SJSA1 (cell line): ENCODE measurements around the gene TEX29. TPM values are rescaled to one million over a fixed set of nuclear protein-coding genes. Genes with fewer than 3 reads are reported as not detected.

Experiments used
- DNase-seq, 2 experiments: peaks; one replicate each; pipeline ENCODE4 v3.0.0-alpha.2; 2015 to 2020; ENCODE audit warnings: low spot score in 2 of 2, low read depth in 1 of 2
- H3K27ac ChIP-seq: fragments of 250-450 bp; sonication (Bioruptor Pico); 2 replicates; pipeline ENCODE4 v1.5.1; 2020; ENCODE audit warnings: mild to moderate bottlenecking, moderate library complexity
- H3K27me3 ChIP-seq: fragments of 250-450 bp; sonication (Bioruptor Pico); replicated peaks from 2 replicates; pipeline ENCODE4 v1.5.1; 2020; ENCODE audit warnings: mild to moderate bottlenecking, moderate library complexity
- H3K36me3 ChIP-seq: fragments of 250-450 bp; sonication (Bioruptor Pico); 2 replicates; pipeline ENCODE4 v1.5.1; 2020; ENCODE audit warnings: mild to moderate bottlenecking
- H3K4me1 ChIP-seq: fragments of 250-450 bp; sonication (Bioruptor Pico); replicated peaks from 2 replicates; pipeline ENCODE4 v1.6.1; 2021; ENCODE audit warnings: mild to moderate bottlenecking
- H3K4me3 ChIP-seq: fragments of 250-450 bp; sonication (Bioruptor Pico); 2 replicates; pipeline ENCODE4 v1.5.1; 2020; ENCODE audit warnings: mild to moderate bottlenecking
- H3K9me3 ChIP-seq: fragments of 250-450 bp; sonication (Bioruptor Pico); replicated peaks from 2 replicates; pipeline ENCODE4 v1.5.1; 2020; ENCODE audit warnings: mild to moderate bottlenecking
- total RNA-seq: library from RNA; depleted of rRNA; stranded (reverse); fragments of >200 nt; shearing (Covaris generic); gene quantifications from 2 replicates; pipeline ENCODE4 v1.2.3, GENCODE V29; 2014

Gene TEX29
- total RNA-seq, 1 experiment from 2014 or later: 0.82 TPM

DNA sequence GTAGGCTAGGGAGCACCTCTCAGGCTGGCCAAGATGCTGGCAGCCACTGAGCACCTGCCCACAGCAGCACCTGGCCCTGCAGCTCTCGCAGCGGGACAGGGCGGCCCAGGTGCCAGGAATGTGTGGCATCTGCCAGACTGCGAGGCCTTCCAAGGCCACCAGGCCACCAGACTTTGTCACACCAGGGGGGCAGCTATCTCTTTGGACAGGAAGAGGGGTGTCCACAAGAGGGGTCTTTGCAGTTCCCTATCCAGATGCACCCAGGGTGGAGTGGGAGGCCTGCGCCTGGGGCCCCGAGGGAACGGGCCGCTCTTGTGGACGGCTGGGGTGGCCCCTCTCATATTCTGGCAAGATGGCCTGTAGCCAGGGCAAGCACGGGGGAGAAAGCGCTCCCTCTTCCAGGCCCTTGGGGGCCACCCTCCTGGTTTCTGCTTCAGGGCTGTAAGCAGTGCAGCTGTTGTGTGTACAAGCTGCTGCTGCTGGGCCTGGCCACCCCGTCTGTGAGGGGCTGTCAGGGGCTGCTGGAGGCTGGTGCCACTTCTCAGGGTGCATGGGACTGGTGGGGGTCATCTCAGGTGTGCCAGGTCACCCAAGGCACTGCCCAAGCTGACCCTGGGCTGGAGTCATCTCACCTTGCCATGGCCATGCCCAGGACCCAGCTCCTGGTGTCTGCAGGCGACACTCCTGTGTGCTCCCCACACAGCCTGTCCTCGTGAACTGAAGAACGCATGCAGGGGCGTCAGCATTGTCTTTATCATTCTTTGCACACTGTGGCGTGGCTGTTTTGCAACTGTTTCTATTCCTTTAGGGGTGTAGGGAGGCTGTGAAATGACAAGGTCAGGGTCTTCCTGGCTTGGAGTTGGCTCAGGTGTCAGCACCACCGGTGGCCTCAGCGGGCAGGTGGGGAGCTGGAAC is 1.8 kb downstream of the TEX29 start:
- Histone ChIP-seq H3K27ac (no peak overlapping the region), H3K4me3 (no peak overlapping the region), H3K36me3 (no peaks in the 10 kb centered on the region), H3K27me3 (peaks cover 41% of the 10 kb centered on the region), H3K9me3 (no peaks in the 10 kb centered on the region), H3K4me1 (no peaks in the 10 kb centered on the region)
- no peak for DNase-seq

GRCh38 chr13:111322916-111323331 is 2.5 kb downstream of the TEX29 start:
- no peaks in the 10 kb centered on the region for H3K36me3 ChIP-seq
- H3K4me3 ChIP-seq: no peak overlapping the region
- H3K4me1 ChIP-seq: no peaks in the 10 kb centered on the region
- H3K9me3 ChIP-seq: no peaks in the 10 kb centered on the region
- H3K27ac ChIP-seq: no peak overlapping the region
- DNase-seq: peak in 1 of 2 experiments; percentile 52
- H3K27me3 ChIP-seq: peaks cover 47% of the 10 kb centered on the region

DNA sequence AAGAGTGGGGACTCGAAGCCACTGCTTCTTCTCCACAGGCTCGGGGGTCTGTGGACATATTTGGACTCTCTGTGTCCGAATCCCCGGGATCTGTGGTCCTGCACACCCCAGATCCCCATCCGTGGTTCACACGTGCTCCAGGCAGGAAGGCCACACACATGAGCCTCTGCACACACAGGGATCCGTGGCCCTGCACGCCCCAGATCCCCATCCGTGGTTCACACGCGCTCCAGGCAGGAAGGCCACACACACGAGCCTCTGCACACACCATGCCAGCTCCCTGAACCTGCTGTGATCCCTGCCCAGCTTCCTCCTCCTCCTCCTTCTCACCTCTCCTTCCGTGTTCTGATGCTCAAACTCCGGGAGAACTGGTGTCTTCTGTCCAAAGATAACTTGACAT is 3.1 kb downstream of the TEX29 start:
- H3K4me1 ChIP-seq: no peaks in the 10 kb centered on the region
- DNase-seq: peak in 1 of 2 experiments; percentile 46

GRCh38 chr13:111323950-111324651 is 3.7 kb downstream of the TEX29 start:
- no peaks in the 10 kb centered on the region for H3K4me1 ChIP-seq
- H3K27ac ChIP-seq: no peak overlapping the region
- peak in 1 of 2 experiments; percentile 57 for DNase-seq
- no peaks in the 10 kb centered on the region for H3K9me3 ChIP-seq
- no peak overlapping the region for H3K4me3 ChIP-seq
- H3K27me3 ChIP-seq: peaks cover 56% of the 10 kb centered on the region
- no peaks in the 10 kb centered on the region for H3K36me3 ChIP-seq

More for the DNA sequence above, 3.1 kb downstream of the TEX29 start:
- Histone ChIP-seq H3K4me3 (no peak overlapping the region), H3K27ac (no peak overlapping the region), H3K36me3 (no peaks in the 10 kb centered on the region), H3K9me3 (no peaks in the 10 kb centered on the region), H3K27me3 (peaks cover 51% of the 10 kb centered on the region)

GRCh38 chr13:111324736-111325135 is 4.3 kb downstream of the TEX29 start:
- H3K36me3 ChIP-seq: no peaks in the 10 kb centered on the region
- peaks cover 62% of the 10 kb centered on the region for H3K27me3 ChIP-seq
- no peaks in the 10 kb centered on the region for H3K4me1 ChIP-seq
- no peak overlapping the region for H3K27ac ChIP-seq
- no peak overlapping the region for H3K4me3 ChIP-seq
- H3K9me3 ChIP-seq: no peaks in the 10 kb centered on the region
- DNase-seq: no peak

GRCh38 chr13:111325146-111325890 is 4.9 kb downstream of the TEX29 start:
- DNase-seq: peak in 1 of 2 experiments; percentile 65
- Histone ChIP-seq H3K4me1 (no peaks in the 10 kb centered on the region), H3K4me3 (no peak overlapping the region), H3K27ac (no peak overlapping the region), H3K36me3 (no peaks in the 10 kb centered on the region), H3K9me3 (no peaks in the 10 kb centered on the region), H3K27me3 (peaks cover 68% of the 10 kb centered on the region)

DNA sequence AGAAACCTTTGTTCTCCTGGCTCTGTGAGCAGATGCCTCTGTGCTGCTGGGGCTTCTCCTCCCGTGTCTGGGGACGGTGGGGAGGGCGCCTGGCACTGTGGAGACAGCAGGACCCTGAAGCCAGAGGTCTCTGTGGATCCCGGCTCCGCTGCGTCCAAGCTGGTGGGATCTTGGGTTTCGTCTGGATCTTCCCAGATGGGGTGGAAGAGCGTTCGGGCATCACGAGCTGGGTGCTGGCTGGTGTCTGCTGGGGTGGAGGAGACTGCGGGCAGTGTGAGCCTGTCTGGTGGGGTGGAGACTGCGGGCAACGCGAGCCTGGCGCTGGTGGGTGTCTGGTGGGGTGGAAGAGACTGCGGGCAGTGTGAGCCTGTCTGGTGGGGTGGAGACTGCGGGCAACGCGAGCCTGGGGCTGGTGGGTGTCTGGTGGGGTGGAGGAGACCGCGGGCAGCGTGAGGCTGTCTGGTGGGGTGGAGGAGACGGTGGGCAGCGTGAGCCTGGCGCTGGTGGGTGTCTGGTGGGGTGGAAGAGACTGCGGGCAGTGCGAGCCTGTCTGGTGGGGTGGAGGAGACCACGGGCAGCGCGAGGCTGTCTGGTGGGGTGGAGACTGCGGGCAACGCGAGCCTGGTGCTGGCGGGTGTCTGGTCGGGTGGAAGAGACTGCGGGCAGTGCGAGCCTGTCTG is 5.6 kb downstream of the TEX29 start:
- DNase-seq: peak in 1 of 2 experiments; percentile 60
- H3K4me3 ChIP-seq: no peak overlapping the region
- no peak overlapping the region for H3K27ac ChIP-seq
- peaks cover 74% of the 10 kb centered on the region for H3K27me3 ChIP-seq
- no peaks in the 10 kb centered on the region for H3K4me1 ChIP-seq
- no peaks in the 10 kb centered on the region for H3K36me3 ChIP-seq
- no peaks in the 10 kb centered on the region for H3K9me3 ChIP-seq

- no peaks in the 10 kb centered on the region for H3K4me1 ChIP-seq
- no peaks in the 10 kb centered on the region for H3K9me3 ChIP-seq
- H3K27me3 ChIP-seq: peaks cover 77% of the 10 kb centered on the region
Measured at GRCh38 chr13:111326621-111326965, 6.2 kb downstream of the TEX29 start.

DNA sequence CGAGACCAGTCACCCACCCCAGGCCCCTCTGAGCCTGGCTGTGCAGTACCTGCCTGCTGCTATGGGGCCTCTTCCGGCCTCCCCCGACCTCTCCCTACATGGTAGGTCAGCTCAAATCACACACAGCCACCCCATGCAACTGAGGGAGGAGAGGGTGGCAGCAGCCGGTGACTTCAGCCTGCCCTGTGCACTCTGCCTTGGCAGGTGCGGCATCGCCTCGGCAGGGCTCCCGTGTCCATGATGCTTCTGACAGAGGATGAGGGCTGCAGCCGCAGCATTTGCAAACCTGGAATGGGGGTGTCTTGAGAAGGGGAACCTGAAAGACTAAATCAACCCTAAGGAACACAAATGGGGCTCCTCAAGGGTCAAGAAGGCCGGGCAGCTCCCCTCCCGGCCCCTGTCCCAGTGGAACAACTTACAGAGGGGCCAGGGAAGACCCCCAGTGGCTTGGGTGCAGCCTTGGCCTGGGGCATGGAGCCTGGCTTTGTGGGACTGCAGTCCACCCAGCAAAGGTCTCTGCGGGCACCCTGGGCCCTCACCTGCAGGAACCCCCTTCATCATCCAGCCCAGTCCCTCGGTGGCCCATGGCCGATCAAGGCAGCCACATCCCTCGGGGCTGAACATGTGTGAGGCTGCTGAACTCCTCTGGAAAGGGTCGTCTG is 6.7 kb downstream of the TEX29 start:
- peak in 1 of 2 experiments; percentile 58 for DNase-seq
- Histone ChIP-seq H3K4me1 (no peaks in the 10 kb centered on the region), H3K27ac (no peak overlapping the region), H3K4me3 (no peak overlapping the region), H3K36me3 (no peaks in the 10 kb centered on the region), H3K27me3 (peaks cover 83% of the 10 kb centered on the region), H3K9me3 (no peaks in the 10 kb centered on the region)

More at GRCh38 chr13:111326621-111326965, 6.2 kb downstream of the TEX29 start:
- Histone ChIP-seq H3K27ac (no peak overlapping the region), H3K36me3 (no peaks in the 10 kb centered on the region), H3K4me3 (no peak overlapping the region)
- DNase-seq: peak in 1 of 2 experiments; percentile 59

- no peak overlapping the region for H3K27ac ChIP-seq
- H3K36me3 ChIP-seq: no peaks in the 10 kb centered on the region
- DNase-seq: peak in 1 of 2 experiments; percentile 60
- H3K4me3 ChIP-seq: no peak overlapping the region
- peaks cover 82% of the 10 kb centered on the region for H3K27me3 ChIP-seq
- no peaks in the 10 kb centered on the region for H3K4me1 ChIP-seq
- no peaks in the 10 kb centered on the region for H3K9me3 ChIP-seq
Measured at GRCh38 chr13:111327730-111328573, 7.5 kb downstream of the TEX29 start.

GRCh38 chr13:111328574-111329410 is 8.3 kb downstream of the TEX29 start:
- peak in 1 of 2 experiments; percentile 58 for DNase-seq
- H3K27me3 ChIP-seq: peaks cover 85% of the 10 kb centered on the region

More at GRCh38 chr13:111328574-111329410, 8.3 kb downstream of the TEX29 start:
- H3K4me3 ChIP-seq: no peak overlapping the region
- H3K4me1 ChIP-seq: no peaks in the 10 kb centered on the region
- H3K36me3 ChIP-seq: no peaks in the 10 kb centered on the region
- no peak overlapping the region for H3K27ac ChIP-seq
- no peaks in the 10 kb centered on the region for H3K9me3 ChIP-seq
